GM21528 (cell line): Measurements from ENCODE around the gene WDSUB1.

Source experiments
- ATAC-seq: cut with Tn5 transposase; IDR thresholded peaks from one replicate; pipeline ENCODE4 v1.9.1; 2021; ENCODE audit warnings: mild to moderate bottlenecking, moderate library complexity; ENCODE audit not compliant: unreplicated experiment, low FRiP score

WDSUB1 gene

DNA sequence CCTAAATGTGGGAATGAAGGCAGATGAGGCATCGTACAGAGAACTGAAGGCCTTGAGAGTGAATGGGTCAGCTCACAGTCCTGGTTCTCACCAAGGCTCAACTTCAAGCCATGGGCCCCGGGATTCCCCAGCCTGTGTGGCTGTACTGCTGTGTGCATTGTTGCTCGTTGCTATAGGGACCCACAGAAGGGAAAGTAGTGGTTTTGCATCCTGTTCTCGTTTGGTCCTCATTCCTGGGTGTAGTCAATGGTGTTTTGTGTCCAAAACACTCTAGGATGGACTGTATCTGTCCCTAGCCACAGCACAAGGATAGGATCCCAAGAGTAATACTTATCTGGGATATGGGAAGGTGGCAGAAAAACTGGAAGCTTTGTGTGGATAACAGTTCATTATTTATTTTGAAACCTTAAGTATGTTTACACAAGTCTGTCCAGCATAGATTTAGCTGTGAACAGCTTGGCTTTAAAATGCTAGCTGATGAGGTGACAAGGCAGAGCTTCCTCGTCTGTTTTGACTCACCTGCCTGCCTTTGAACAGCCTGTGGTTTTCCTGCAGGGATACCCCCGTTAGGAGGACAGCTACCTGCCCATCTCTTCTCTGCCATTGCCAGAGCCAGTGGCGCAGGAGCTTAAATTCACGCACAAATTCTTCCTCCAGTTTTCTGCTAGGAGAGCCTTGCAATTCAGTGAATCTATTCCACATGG is 85.0 kb downstream of the WDSUB1 start:
- ATAC-seq = peak; percentile 96

GRCh38 chr2:159200498-159200897 is 86.0 kb downstream of the WDSUB1 start:
- no peak for ATAC-seq

GRCh38 chr2:159199761-159200465 is 86.6 kb downstream of the WDSUB1 start:
- ATAC-seq = no peak

GRCh38 chr2:159199236-159199635 is 87.3 kb downstream of the WDSUB1 start:
- ATAC-seq = no peak

GRCh38 chr2:159196393-159196925 is 90.0 kb downstream of the WDSUB1 start:
- ATAC-seq = no peak

DNA sequence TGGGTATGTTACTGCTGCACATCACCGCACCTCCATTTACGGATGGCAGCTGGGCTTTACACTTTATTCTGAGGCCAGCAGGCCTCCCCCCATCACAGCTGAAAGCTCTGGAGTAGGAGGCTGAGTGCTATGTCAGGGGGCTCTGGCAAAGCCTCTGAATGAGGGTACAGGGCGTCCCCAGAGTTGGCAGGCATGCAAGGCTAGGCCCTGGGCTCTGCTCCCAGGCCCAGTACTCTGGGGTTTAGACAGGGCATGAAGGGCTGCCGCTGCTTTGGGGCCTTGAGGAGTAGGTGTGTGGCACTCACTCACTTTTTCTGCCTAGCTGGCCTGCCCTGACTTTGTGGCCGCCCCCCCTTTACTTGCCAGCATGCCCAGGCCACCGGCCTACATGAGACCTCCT is 90.8 kb downstream of the WDSUB1 start:
- no peak for ATAC-seq

DNA sequence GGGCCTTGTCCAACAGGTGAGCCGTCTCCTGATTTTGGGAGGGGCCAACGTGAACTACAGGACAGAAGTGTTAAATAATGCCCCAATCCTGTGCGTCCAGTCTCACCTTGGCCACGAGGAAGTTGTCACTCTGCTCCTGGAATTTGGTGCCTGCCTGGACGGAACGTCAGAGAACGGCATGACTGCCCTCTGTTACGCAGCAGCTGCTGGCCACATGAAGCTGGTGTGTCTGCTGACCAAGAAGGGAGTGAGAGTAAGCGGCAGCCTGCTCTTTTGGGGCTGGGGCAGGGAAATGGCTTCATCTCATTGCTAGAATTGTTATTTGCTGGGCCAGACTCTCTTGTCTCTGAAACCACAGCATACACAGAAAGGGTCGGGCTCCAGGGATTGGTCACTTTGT is 92.3 kb downstream of the WDSUB1 start:
- no peak for ATAC-seq

GRCh38 chr2:159193791-159194190 is 92.7 kb downstream of the WDSUB1 start:
- ATAC-seq = no peak

GRCh38 chr2:159192371-159192918 is 94.1 kb downstream of the WDSUB1 start:
- no peak for ATAC-seq

- no peak for ATAC-seq
Observed at GRCh38 chr2:159188449-159188848, 98.1 kb downstream of the WDSUB1 start.

DNA sequence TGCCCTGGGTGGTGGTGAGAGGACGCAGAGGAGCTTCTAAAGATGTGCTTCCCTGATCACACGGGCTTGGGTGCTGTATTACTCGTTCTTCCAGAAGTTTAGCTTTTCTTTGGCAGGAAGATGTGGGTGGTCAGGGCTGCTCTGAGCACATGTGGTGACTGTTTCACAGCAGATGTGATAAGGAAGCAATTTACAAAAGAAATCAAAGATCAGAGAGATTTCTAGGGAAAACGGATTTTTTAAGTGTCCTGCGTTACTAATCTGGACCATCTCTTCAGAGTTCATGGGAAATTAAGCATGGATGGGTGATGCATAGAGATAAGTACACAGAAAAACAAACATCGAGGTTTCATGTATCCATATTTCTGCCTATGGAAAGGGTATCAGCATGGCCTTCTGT is 99.4 kb downstream of the WDSUB1 start:
- ATAC-seq = no peak

GRCh38 chr2:159186462-159186861 is 100.0 kb downstream of the WDSUB1 start:
- no peak for ATAC-seq
